ENCODE results near the gene SLC25A42.
A peak's percentile ranks its signal among the peaks of the same experiment; 100 is the strongest.
"Not testable (repeated sequence)": the region's sequence is repeated elsewhere in the genome, so short reads cannot be mapped to it uniquely, and the experiment has no call there.

Gene SLC25A42

GRCh38 chr19:19063183-19064097, at the start of gene SLC25A42:
TSS of gene SLC25A42 (plus strand) at chr19:19063994. CDS start at chr19:19096125, 32,131 bp downstream.
- FAIRE-seq, result peak; percentile 96

- FAIRE-seq, result no peak
Observed at GRCh38 chr19:19021115-19021514, 42.7 kb upstream of the SLC25A42 start.

- no peak for FAIRE-seq
Observed at GRCh38 chr19:19022380-19022961, 41.3 kb upstream of the SLC25A42 start.

GRCh38 chr19:19023376-19023775, 40.4 kb upstream of the SLC25A42 start:
- FAIRE-seq, result not testable (repeated sequence)

GRCh38 chr19:19025861-19026260, 37.9 kb upstream of the SLC25A42 start:
- FAIRE-seq, result no peak

GRCh38 chr19:19026299-19026971, 37.4 kb upstream of the SLC25A42 start:
- FAIRE-seq, result no peak

GRCh38 chr19:19027228-19027627, 36.6 kb upstream of the SLC25A42 start:
- FAIRE-seq, result no peak

GRCh38 chr19:19028526-19028925, 35.3 kb upstream of the SLC25A42 start:
- FAIRE-seq, result no peak

GRCh38 chr19:19031891-19032290, 31.9 kb upstream of the SLC25A42 start:
- no peak for FAIRE-seq

GRCh38 chr19:19032420-19033175, 31.2 kb upstream of the SLC25A42 start:
- no peak for FAIRE-seq

- FAIRE-seq, result no peak
Observed at GRCh38 chr19:19033176-19033425, 30.7 kb upstream of the SLC25A42 start.

- FAIRE-seq, result no peak
Observed at GRCh38 chr19:19033426-19034203, 30.2 kb upstream of the SLC25A42 start, which contains the start of the genes ARMC6 and SUGP2. TSS of gene ARMC6 (plus strand) at chr19:19033603. CDS start at chr19:19034210, 607 bp downstream. TSS of gene SUGP2 (minus strand) at chr19:19033517. CDS start at chr19:19031071, 2,446 bp downstream.

- peak; percentile 73 for FAIRE-seq
Observed at GRCh38 chr19:19034204-19034624, 29.6 kb upstream of the SLC25A42 start.

GRCh38 chr19:19039901-19040300, 23.9 kb upstream of the SLC25A42 start:
- FAIRE-seq, result no peak

- FAIRE-seq, result no peak
Observed at GRCh38 chr19:19040417-19040816, 23.4 kb upstream of the SLC25A42 start.

GRCh38 chr19:19042732-19043280, 21.0 kb upstream of the SLC25A42 start:
- FAIRE-seq, result no peak

- no peak for FAIRE-seq
Observed at GRCh38 chr19:19043481-19043880, 20.3 kb upstream of the SLC25A42 start.

- no peak for FAIRE-seq
Observed at GRCh38 chr19:19043881-19044280, 19.9 kb upstream of the SLC25A42 start.

- FAIRE-seq, result no peak
Observed at GRCh38 chr19:19049406-19049805, 14.4 kb upstream of the SLC25A42 start.

- no peak for FAIRE-seq
Observed at GRCh38 chr19:19050104-19050503, 13.7 kb upstream of the SLC25A42 start.

- no peak for FAIRE-seq
Observed at GRCh38 chr19:19050731-19051130, 13.1 kb upstream of the SLC25A42 start.

Data from A204.1 (cell line).